Cardiac atrium fibroblast (primary cell): Measurements from ENCODE around the gene CYP3A7. TPM values are rescaled to one million over a fixed set of nuclear protein-coding genes. Genes with fewer than 3 reads are reported as not detected.

Source experiments
- total RNA-seq: library from RNA; depleted of rRNA; stranded (reverse); fragments of >200 nt; gene quantifications from 2 replicates; pipeline ENCODE4 v1.2.3, GENCODE V29; 2015

The CYP3A7 gene
- total RNA-seq = not detected in 2 replicates

GRCh38 chr7:99734987-99735386 is at the start of gene CYP3A7:
Gene CYP3A7 (minus strand): TSS chr7:99735196. CDS start chr7:99735093, 103 bp downstream.

GRCh38 chr7:99784007-99784406 is 49.0 kb upstream of the CYP3A7 start, which contains the start of gene CYP3A4:
Gene CYP3A4 (minus strand): TSS chr7:99784184. CDS start chr7:99784081, 103 bp downstream.

GRCh38 chr7:99679400-99680191 is 55.4 kb downstream of the CYP3A7 start, which contains the start of gene CYP3A5:
Gene CYP3A5 (minus strand): TSS chr7:99679996. CDS start chr7:99679896, 100 bp downstream.

Other genes with a start within 250 kb of the CYP3A7 start
- gene ZNF394, start 234.9 kb downstream of the CYP3A7 start, total RNA-seq = 17.3 and 22.9 TPM in 2 replicates
- 7.5 and 9.2 TPM in 2 replicates for gene ZKSCAN5, start 230.5 kb downstream of the CYP3A7 start, total RNA-seq
- gene FAM200A, start 183.1 kb downstream of the CYP3A7 start, total RNA-seq = 5.2 and 7.1 TPM in 2 replicates
- 34.7 and 38.7 TPM in 2 replicates for gene ZNF655, start 176.6 kb downstream of the CYP3A7 start, total RNA-seq
- gene TMEM225B, start 136.9 kb downstream of the CYP3A7 start, total RNA-seq = 1.1 TPM in 1 of 2 replicates, not detected in the other
- gene ZSCAN25, start 118.2 kb downstream of the CYP3A7 start, total RNA-seq = 6.3 and 6.9 TPM in 2 replicates
- gene CYP3A5, start 55.2 kb downstream of the CYP3A7 start, total RNA-seq = not detected in 2 replicates
- not detected in 2 replicates for gene CYP3A4, start 49.0 kb upstream of the CYP3A7 start, total RNA-seq
- gene CYP3A43, start 92.8 kb upstream of the CYP3A7 start, total RNA-seq = not detected in 2 replicates
- gene OR2AE1, start 141.8 kb upstream of the CYP3A7 start, total RNA-seq = 0.16 TPM in 1 of 2 replicates, not detected in the other
- gene TRIM4, start 184.3 kb upstream of the CYP3A7 start, total RNA-seq = 26.5 and 30.5 TPM in 2 replicates
- not detected in 2 replicates for gene GJC3, start 194.4 kb upstream of the CYP3A7 start, total RNA-seq
- not detected in 2 replicates for gene AZGP1, start 240.8 kb upstream of the CYP3A7 start, total RNA-seq